Bone marrow (tissue), 2 donors: ENCODE data around the gene RAMAC.
A peak's percentile ranks its signal among the peaks of the same experiment; 100 is the strongest.
"Not testable (repeated sequence)": the region's sequence is repeated elsewhere in the genome, so short reads cannot be mapped to it uniquely, and the experiment has no call there.

ENCODE experiments used
- DNase-seq, 2 donors: peaks; one replicate each; lab custom pipeline; 2025; lab: John Stamatoyannopoulos, UW

Gene RAMAC

DNA sequence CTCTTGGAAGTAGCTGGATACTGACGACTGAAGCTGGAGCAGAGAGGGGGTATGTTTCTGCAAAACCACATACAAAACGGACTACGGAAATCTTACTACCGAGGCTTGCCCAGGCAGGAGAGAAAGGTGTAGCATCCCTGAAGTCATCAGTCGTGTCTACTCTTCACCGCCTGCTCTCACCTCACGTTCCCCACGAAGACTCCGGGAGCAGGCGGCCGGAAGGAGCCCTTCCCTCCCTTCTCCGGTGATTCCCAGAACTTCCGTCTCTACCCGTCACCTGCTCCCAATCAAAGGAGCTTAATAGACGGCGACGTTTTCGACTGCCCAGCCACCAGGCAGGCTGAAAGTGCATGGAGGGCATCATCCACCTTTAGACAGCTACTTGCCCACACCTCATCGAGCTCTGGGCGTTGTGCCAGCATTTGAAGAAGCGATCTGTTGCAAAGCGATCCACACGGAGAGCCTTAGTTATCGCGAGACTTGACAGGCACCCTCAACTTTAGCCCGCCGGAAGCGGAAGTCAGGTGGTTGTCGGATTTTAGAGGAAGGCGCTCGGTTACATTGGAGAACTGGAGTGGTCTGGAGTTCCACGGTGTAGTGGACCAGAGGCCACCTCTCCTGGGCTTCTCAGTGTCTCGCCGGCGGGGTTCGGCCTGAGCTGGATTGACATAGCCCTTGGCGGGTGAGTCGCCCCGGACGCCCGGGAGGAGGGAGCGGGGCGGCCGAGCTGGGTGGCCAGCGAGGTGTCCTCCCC lies at the start of gene RAMAC:
Gene RAMAC, plus strand, starts transcription at position 523 of the 754 bp plus-strand sequence. CDS start 2,809 bp downstream, outside the sequence.
- peak; percentile 75 to 94 for DNase-seq

DNA sequence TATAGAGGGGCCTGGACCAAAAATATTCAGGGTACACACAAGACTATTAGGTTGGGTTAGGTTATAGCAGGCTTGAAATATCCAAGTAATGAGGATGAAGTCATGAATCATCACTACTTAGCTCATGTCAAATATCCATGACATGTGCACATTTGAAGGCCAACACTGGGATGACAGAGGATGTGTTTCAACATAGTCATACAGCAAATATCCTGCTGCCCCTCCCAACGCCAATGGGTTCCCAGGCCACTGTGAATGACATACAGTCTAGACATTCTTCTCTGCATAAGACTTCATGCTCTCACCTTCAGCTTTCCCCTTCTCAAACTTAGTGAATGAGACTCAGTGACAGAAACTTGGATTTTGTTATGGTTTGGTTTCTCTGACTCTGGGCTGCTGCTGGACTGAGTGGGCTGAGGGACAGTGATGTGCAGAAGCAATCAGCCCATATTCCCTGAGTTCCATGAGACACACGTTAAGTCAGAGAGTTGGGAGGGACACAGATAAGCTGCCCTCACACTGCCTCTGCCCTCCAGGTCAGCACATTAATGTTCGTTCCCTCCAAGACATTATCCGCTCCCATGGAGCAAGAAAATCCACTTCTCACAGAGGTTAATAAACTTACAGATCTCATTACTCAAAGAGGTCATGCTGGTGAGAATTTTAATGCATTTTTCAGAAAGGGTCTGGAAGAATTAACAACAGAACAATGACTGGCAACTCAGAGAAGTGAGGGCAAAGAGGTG lies 48.9 kb upstream of the RAMAC start:
- DNase-seq = no peak

DNA sequence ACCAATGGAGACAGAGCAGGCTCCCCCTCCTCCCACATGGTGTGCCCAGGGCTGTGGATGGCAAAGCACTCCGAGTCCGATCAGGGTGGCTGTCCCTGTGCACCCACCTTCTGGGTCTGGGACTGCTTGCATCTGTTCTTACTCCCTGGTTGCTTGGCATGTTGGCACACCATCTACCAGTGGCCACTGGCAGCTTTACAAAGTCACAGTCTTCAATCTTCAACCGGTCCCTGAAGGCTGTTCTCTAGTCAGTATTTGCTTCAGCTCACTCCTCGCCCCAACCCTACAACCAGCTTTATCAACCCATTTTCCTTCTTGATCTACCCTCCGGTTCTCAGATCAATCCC lies 48.3 kb upstream of the RAMAC start:
- no peak for DNase-seq

DNA sequence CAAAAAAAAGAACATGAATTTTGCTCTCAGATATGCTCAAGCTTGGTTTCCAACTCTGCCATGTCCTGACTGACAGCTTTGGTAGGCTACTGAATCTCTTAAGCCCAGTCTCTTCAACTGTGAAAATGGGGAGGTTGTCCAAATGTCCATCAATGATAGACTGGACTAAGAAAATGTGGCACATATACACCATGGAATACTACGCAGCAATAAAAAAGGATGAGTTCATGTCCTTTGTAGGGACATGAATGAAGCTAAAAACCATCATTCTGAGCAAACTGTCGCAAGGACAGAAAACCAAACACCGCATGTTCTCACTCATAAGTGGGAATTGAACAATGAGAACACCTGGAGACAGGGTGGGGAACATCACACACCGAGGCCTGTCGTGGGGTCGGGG lies 46.3 kb upstream of the RAMAC start:
- DNase-seq = not testable (repeated sequence)

DNA sequence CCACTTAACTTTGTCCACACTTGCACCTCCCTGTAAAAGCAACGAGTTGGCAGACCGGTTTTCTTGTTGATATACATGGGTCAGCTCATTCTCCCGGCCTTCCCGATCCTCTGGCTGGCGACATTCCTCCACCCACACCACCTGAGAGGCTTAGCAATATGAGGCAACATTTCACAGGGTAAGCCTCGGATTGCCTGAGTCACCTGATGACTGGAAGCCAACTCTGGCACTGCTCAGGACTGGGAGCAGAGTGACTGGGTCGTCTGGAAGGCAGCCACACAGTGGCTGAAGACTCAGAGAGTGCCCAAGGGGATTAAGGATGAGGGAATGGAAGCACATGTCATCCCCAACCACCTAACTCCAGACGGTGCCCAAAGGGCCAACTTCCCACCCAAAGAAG lies 43.3 kb upstream of the RAMAC start:
- DNase-seq = no peak

DNA sequence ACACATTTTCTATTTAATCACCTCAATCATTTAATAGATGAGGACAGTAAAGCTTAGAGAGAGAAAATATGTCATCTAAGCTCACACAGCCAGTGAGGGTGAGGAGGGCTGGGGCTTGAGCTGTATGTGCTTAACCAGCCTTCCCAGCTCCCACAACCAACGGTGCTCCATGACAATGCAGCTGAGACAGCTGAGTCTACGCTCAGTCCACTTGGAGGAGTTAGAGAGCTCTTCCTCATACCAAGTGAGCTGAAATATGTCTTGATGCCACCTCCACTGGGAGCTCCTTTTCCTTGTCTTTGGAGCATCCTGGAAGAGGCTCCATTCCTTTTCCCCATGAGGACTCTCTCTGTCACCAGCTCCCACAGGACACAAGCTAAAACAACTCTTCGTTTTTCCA lies 42.8 kb upstream of the RAMAC start:
- no peak for DNase-seq

DNA sequence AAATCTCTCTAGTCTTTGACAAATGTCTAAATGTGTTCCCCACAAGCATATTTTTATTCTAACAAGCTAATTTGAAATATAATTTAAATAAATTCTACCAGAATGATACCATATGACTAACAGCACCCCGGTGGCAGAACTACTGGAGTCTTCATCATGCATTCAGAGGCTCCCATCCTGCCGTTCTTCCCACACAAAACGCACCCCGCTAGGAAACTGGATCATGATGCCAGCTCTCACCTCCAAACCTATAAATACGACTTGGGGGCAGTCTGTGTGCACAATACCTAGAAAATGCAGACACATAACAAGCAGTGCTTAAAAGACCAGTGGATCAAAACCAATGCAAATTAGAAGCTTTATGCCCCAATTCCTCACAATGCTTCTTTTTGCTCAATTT lies 42.0 kb upstream of the RAMAC start:
- no peak for DNase-seq

DNA sequence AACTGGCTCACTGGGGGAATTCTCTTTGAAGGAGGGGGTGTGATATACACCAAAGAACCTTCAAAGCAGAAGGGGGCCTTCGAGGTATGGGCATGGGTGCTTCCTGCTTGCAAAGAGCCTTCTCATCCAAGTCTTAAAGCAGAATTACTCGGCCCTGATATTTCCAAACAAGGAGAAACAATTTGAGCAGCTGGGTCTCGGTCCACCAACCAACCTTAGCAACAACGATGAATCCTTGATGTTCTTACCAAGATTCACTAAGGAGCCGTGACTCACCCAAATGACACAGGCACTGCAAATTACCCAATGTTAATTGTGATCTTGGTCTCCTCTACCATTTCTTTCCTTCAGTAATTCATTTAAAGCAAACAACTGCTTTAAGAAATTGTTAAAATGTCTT lies 41.2 kb upstream of the RAMAC start:
- no peak for DNase-seq

DNA sequence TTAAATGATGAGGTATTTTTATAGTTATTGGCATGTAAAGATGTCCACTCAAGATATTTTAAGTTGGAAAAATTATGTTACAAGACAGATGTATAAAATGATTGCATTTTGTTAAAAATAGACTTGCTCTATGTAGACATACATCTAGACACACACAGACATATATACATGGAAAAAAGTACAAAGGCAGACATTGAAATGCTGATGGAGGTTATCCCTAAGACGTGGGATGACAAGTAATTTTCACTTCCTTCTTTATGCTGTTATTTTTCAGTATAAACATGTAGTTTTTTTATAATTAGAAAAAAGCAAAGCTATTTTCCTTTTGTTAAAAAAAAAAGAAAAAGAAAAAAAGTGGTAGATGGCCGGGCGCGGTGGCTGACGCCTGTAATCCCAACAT lies 40.7 kb upstream of the RAMAC start:
- DNase-seq = no peak

DNA sequence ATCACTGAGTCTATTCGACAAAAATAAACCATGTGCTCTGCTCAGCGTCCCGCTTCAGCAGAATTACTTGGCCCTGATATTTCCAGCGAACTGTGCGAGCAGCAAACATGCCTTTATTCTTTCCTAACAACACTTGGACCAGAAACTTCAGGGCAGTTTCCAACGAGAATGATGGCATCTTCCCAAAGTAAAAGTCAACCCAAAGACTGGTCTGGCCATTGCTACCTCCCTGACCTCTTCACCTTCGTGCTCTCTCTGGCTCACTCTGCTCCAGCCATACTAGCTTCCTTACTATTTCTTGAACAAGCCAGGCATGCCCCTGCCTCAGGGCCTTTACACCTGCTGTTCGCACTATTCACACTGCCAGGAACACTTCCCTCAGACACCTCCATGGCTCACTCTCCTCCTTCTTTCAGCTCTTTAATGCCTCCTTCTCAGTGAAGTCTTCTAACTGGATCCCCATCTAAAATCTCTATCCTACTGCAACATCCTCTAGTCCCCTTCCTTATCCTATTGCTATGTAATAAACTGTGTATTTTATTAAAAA lies 39.8 kb upstream of the RAMAC start:
- no peak for DNase-seq

DNA sequence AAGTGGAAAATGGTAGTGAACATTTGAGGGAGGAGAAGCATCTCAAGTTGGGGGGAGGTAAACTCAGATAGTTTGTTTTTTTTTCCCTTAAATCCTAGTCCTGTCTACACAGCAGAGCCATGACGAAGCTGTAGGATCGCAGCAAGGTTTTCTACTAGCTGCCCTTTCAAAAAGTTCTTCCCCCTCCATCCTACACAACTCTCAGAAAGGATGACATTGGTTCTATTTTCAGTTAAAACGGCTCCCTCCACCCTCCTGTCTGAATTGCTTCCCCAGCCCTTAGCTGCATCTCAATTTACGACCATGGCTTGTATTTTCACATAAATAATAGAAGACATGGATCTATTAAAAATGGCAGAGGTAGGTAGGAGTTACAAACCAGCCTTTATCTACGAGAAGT lies 35.7 kb upstream of the RAMAC start:
- no peak for DNase-seq

DNA sequence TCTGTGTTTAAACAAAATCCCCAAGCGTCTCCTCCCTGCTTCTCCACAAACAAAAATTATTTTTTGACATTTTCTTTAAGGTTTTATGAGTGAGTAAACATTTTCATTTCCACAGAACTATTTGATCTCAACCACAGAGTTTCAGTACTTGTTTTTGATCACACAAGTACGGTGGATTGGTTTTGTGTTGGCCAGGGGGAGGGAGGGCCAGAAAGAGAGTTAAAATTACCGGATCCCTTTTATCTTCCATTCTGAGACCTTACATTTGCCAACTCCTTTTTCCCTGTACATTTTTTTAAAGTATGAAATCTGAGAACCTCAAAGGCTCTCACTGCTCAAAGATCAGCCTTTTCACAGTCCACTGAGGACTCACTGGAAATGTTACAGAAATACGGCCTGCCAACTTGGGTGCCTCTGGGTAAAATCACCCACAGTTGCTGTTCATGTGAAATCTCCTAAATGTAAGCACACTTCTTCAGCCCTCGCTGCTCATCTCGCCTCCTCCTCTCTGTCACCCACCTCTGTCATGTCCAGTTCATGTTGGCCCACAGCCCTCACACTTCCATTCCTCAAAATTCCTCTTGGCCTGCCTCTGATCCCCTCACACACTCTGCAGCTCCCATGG lies 35.2 kb upstream of the RAMAC start:
- DNase-seq = no peak

DNA sequence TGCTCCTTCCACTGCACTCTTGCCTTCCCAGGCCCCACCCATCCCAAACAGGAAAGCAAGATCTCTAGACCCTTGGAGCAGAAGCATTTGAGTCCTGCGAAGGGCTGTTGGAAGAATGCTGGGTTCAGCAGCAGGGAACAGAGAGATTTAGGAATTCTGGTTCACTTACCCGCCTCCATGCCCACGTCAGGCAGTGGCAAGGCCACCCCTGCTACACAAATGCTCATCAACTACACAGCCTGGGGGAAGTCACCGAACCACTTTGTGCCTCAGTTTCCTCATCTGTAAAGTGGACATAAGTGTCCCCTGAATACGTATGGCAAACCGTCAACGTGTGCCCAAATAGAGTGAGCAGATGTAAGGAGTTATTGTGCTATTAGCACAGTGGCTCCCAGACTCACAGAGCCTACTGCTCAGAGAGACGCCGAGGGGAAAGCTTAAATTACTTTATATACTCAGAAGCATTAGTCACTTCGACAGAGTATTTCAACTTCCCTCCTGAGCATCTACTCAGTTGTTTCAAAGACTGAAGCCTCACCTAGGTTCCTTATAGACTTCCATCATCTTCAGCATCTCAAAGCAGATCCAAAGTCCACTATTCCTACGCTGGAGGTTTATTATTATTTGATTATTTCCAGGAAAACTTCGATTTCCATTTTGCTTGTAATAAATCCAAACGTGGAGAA lies 34.4 kb upstream of the RAMAC start:
- no peak for DNase-seq

DNA sequence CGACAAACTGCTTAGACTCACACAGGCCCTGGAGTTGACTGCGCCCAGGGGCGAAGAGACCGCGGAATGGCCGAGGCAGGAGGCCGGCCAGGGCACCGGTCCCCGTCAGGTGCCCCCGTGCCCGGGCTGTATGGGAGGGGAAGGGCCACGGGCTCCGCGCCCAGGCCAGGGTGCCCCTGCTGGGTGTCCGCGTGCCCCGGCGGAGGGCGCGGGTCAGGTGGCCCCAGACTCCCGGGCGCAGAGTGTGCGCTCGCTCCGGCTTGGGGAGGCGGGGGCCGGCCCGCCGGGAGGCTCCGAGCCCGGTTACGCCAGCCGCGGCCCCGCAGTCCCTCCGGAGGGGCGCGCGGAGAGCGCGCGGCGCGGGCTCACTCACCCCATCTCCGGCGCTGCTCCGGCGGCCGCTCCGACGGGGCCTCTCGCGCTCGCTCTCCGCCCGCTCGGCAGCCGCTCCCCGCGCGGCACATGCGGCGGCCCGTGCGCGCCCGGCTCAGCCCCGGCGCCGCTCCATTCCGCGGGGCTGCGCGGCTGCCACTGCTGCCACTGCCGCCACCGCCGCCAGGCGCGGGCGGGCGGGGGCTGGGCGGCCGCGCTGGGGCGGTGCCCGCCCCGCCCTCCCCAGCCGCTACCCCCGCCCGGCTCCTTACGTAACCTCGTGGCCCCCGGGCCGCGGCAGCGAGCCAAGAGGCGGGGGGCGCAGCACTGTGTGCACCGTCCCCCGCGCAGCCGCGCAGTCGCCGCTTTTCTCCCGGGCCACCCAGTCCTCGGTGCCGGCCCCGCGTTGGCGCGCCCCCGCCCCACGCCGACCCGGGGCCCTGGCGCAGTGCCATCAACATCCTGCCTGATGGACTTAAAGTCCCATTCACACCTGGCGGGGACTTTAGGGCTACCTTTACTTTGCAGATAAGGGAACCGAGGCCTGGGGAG lies 33.6 kb upstream of the RAMAC start, which contains the start of gene HOMER2:
Gene HOMER2, minus strand, starts transcription at position 563 of the 924 bp plus-strand sequence. Its CDS starts 185 bp downstream, at position 378.
- DNase-seq = no peak

DNA sequence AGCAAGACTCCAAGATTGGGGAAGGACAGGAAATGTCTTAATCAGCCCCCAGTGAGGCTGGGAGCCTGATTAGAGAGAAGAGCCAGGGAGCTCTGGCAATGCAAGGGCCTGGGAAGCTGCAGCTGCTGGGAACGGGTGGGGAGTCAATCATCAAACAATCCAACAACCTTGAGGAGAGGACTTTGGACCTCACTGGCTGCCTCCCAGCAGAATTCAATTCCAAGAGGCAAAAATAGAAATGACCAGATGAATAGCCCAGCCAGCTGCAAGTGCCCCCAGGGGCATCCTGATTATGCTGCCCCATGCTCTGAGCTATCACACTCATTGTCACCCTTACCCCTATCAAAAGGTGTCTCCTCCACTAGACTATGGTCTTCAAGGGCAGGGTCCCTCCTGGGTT lies 27.4 kb upstream of the RAMAC start:
- no peak for DNase-seq

DNA sequence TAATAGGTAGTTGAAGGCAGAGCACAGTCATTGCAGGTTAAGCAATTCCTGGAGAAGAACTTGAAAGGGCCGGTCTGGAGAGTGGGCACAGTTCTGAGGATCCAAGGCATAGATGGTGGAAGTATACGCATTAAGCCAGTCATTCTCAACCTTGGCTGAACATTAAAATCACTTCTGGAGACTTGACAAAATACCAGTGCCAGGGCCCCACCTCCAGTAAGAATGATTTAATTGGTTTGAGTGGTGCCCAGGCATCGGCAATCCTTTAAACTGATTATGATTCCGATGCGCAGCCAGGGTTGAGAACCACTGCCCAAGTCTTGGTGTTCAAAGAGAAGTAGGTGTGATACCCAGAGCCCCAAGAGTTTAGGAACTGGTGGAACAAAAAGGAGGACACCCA lies 26.6 kb upstream of the RAMAC start:
- no peak for DNase-seq

DNA sequence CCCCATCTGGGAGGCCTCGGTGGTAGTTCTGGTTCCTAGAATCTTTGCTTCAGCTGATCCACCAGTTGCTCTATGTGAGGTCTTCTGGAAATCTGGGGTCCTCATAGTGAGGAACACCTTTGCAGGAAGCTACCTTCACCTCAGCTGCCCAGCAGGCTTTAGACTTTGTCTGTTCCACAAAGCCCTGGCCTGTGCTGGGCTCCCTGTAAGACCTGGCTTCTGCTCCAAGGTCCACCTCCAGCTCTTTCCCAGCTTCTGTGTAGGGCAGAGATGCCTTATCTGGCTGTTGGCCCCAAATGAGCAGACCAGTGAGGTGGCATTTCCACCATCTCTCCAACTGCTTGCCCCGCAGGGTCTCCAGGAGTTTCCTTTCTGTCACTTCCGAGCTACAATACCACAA lies 25.2 kb upstream of the RAMAC start:
- DNase-seq = no peak

DNA sequence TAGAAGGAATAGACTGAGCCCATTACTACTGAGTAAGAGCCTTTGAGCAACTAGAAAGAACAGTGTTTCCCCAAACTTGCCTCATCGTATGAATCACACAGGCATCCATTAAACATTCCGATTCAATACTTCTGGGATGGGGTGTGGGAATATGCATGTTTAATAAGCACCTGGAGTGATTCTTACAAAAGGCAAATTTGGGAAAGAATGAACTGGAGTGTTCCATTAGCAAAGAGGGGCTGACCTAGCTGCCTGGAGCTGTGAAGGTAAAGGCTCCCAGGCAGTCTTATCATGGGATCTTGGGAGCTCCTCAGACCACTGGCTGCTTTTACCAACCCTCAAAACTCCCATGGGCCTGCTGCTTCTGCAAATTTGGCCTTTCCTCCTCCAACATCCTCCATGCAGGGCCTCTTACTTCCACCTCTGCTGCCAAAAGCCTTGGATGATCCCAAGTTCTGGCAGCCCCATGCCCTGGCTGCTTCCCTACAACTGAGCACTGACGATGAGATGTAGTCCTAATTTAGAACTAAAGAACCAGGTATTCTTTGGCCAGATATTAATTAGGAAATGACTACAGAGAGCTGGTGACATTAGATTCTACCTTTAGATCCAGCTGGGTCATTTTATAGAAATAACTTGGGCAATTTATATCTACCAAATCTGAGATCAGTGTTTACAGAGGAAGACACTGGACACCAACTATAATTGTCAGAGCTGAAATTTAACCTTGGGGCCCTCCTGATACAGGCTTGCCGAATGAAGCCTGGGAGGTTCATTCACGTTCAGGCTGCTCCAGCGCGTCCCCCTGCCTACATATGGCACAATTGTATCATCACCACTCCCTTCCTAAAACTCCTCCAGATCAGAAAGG lies 22.3 kb upstream of the RAMAC start:
- no peak for DNase-seq

DNA sequence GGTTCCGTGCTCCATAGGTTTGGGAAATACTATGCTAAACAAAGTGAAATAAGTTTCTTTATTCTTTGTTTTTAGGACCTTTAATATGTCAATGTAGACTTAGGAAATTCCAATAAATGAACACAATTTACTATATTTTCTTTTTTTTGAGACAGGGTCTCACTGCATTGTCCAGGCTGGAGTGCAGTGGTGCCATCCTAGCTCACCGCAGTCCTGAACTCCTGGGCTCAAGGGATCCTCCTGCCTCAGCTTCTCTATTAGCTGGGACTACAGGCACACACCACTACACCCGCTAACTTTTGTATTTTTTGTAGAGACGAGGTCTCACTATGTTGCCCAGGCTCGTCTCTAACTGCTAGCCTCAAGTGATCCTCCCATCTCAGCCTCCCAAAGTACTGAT lies 21.1 kb upstream of the RAMAC start:
- no peak for DNase-seq

DNA sequence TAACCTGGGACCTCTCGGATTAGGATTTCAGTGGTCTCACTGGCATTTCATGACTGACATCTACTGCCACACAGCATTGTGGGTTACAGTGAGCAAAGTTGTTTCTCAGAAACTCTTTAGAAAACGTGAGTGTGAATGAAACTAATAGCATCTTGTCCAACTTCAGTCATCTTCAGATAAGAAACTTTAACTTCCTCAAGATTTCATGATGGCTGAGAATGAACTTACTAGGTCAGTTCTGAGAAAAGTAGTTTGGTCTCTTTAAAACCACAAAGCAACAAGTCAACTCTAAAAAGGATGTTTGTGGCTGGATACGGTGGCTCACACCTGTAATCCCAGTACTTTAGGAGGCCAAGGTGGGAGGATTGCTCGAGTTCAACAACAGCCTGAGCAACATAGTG lies 19.3 kb upstream of the RAMAC start:
- DNase-seq = no peak
